GM10847 (cell line): Measurements from ENCODE around the gene TLE5.

ENCODE experiments used
- POLR2A ChIP-seq: IDR thresholded peaks from 2 replicates; pipeline ENCODE4 v1.6.1; 2011; ENCODE audit not compliant: insufficient read length; ENCODE audit errors: extremely low read depth

The TLE5 gene

DNA sequence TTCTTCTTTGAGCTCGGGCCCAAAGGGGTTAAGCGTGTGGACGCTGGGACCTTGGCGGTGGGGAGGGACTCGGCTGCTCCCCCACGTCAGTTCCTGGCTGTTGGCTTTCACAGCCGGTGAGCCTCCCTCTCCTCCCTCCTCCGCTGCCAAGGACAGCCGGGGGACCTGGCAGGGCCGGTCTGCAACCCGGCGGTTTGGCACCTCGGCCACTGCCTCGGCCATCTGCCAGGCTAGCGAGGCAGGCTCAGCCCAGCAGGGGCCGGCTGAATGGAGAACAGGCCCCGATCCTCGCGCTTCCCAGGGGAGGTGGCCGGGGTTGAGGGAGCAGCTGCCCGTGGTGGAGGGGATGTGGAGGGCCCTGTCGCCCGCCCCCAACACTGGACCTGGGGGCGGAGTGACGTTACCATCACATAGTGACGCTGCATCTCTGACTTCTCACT is 5.0 kb downstream of the TLE5 start:
- no peak for TF ChIP-seq POLR2A

DNA sequence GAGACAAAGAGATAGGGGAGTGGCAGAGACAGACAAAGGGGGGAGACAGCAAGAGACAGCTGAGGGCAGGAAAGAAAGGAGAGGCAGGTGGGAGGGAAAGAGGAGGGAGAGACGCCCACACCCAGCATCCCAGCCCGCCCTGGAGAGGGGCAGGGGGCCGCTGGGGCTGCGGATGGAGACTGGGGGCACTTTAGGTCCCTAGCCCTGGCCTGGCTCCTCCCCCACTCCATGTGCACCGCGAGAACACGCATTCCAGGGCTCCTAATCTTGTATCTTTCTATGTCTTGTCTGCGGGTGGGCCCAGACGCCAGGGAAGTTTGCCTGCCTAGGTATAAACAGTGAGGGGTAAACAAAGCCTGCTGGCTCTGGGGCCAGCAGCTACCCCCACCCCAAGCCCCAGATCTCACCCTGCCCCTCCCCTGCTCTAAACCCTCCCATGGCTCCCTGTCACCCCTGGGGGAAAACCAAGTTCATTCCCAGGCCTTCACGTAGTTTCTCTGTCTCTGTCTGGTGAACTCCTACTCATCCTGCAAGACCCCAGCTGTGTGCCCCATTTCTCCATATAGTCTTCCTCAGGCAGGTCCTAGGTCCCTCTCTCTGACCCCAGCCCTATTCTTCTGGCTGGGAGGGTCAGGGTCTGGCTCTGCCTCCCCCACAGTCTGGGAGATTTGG is 5.7 kb downstream of the TLE5 start:
- TF ChIP-seq POLR2A: no peak

DNA sequence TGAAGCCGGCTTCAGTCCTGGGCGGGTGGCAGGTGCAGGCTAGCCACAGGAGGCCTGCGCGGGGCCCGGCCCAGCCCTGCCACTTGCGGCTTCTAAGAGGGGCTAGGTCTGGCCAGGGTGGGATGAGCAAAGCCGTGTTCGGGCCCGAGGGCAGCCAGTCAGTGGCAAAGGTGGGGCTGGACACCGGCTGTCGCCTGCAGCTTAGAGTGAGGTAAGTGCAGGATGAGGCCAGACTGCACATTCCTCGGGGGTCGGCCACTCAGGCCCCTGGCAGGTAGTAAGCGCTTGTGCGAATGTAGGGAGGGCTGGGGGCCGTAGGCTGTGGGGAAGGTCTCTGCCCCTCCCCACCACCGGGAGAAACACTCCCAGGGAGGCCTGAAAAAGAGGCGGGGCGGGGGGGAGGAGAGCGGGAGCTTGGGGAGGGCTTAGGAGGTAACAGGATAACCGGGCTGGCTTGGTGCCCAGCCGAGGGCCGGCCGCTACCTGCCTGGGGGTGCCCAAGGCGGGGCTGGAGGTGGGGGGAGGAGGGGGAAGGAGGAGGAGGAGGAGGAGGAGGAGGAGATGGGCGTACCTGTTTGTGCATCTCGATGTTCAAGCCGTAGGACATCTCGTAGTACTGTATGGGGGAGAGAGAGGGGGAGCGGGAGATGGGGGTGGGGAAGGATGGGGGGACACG is 6.4 kb downstream of the TLE5 start:
- TF ChIP-seq POLR2A: no peak

DNA sequence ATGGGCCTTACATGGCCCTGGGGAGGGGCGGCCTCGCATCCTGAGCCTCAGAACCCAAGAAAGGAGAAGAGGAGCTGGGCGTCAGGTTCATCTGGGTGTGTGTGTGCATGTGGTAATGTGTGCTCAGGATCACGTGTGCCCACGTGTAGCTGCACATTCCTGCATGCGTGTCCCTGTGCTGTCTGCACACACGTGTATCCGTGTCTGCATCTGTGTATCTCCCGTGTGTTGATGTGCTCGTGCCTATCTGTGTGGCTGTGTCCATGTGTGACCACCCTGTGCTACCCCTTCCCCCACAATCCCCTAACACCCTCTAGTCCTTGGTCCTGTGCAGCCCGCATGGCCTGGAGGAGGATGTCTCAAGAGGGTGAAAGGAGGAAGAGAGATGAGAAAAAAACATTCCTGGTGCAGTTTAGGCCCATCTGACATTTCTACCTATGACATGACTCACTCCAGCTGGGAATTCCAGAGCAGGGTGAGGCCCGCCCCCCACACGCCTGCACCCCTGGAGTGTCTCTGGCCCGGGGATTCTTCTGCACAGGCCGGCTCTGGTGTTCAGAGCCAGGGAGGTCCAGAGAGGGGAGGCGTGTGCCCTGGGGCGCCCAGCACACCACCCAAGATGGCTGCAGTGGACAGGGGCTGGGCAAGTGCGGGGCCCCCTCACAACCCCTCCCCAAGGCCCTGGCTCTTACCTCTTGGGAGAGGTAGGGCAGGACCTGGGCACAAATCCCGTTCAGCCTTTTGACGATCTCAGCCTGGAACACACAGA is 7.1 kb downstream of the TLE5 start:
- no peak for TF ChIP-seq POLR2A

DNA sequence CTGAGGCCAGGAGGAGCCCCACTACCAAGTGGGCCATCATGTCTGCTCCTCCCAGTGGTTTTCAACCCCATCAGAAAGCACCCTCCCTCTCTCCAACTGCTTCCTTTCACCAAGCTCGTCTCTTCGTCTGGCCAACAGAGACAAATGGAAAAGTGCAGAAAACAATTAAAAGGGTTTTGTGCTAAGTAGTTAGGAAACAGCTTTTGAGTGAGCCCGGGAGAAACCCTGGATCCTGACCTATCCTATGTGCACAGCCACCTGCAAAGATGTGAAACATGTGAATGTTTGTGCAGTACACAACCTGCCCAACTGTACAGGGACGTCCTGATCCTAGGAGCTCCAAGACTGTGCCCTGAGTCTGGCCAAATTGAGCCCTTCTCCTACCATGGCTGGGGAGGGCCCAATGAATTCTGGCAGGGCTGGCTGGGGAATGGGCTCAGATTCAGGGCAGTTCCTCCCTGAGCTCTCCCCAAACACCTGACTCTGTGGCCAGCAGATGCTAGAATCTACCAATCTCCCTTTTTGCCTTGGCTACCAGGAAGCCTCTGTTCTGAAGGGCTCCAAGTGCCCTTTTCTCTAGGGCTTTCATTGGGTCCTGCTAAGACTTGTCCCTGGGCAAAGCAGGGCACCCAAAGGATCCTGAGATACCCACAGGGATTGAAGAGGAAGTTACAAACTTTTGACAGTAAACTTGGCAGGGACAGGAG is 7.9 kb downstream of the TLE5 start:
- TF ChIP-seq POLR2A: no peak

DNA sequence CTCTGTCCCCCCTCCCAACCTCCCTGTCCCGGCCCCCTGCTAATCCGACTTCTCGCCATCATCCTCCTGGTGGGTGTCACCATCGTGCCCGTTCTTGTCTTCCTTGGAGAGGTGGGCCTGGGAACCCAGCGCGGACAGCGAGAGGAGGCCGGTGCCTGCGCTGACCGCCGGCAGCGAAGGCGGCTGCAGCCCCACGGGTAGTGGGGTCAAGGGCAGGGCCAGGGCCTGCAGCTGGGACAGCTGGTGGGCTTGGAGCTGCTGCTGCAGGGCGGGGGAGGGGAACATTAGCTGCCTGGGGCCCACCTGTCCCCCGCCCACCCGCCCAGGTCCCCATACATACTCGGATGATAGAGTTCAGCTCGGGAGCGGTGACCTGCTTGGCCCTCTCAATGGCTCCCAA is 8.5 kb downstream of the TLE5 start:
- no peak for TF ChIP-seq POLR2A

DNA sequence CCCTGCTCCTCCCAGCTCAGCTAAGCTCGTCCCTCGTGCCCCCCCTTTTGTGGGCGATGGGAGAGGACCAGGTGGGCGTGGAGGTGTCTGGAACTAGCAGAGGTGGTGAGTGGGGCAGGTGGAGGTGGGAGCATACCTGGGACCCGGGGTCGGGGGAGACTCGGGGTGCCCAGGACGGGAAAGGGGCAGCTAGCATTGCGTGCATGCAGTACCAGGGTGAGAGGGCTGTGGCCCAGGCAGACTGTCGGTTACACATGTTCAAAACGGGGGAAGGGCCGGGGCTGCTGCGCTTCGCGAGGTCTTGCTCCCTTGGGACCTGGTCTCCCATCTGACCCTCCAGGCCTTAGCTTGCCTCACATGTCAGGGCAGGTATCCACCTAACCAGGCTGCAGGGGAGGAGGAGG is 9.1 kb downstream of the TLE5 start:
- TF ChIP-seq POLR2A: no peak

DNA sequence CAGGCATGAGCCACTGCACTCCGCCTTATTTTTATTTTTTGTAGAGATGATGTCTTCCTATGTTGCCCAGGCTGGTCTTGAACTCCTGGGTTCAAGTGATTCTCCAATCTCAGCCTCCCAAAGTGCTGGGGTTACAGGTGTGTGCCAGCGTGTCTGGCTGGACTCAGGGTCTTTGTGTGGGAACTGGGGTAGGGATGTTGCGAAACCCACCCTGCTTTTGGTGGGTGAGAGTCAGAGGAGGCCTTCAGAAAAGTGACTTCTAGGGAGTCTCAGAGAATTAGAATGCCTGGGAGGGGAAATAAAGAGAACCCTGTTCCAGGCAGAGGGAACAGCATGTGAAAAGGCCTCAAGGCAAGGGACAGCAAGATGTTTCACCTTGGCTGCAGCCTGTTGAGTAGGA is 13.2 kb downstream of the TLE5 start:
- TF ChIP-seq POLR2A: no peak

DNA sequence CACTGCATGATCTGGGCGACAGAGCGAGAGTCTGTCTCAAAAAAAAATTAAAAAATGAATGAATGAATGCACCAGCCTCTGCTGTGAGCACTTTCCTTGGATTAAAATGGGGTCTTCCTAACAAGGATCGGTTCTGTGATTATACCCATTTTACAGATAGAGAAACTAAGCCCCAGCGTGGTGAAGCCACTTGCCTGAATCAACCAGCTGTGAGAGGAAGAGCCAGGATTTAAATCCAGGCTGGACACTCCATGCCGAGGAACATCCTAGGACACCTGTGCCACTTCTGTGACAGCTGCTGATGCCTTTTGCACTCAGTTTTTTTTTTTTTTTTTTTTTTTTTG is 14.1 kb downstream of the TLE5 start:
- no peak for TF ChIP-seq POLR2A

DNA sequence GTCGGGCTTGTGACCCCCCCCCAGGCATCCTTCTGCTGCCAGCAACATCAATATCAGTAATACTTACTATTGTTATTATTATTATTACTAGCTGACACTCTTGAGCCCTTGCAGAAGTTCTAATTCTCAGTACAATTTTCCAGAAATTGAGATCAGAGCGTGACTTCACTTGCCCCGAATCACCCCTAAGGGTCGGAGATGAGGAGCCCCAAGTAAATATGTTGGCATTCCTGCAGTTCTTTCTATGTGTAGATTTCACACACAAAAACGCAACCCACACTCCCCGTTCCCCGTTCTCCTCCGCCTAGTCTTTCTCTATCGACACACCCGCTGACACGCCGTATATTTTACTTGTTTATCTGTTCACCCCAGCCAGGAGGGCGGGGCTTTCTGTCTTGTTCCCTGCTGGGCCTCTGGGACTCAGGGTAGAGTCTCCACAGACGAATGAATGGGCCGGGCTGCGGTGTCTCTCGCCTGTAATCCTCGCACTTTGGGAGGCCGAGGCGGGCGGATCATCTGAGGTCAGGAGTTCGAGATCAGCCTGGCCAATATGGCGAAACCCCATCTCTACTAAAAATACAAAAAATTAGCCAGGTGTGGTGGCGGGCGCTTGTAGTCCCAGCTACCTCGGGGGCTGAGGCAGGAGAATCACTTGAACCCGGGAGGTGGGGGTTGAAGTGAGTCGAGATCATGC is 14.7 kb downstream of the TLE5 start:
- no peak for TF ChIP-seq POLR2A

DNA sequence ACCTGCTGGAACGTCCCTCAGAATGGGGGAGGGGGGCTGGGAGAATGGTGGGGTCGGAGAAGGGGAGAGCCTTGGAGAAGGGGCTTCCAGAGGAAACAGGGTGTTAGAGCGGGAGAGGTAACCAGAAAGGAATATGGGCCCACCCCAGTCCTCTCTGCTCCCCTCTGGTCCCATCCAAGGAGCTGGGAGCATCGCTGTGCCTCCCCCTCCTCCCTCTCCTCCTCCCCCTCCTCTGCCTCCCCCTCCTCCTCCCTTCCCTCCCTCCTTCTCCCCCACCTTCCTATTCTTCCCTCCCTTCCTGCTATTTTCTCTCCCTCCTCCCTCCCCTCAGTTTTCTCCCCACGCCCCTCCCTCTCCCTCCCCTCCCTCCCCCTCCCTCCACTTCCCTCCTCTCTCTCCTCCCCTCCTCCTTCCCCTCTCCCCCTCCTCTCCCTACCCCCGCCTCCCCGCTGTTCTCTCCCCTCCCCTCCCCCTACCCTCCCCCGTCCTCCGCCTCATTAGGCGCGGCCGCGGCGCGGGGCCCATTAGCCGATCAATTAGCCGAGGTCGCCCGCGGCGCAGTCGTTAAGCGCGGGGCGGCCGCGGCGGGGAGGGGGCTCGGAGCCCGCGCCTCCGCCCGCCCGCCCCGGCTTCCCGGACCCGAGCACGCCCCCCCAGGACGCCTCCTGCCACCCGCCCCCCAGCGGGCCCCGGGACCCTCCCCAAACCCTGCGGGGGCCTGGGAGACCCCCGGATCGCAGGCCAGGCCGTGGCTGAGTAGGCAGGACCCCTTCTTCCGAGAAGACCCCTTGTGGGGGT is 15.4 kb downstream of the TLE5 start:
- no peak for TF ChIP-seq POLR2A

DNA sequence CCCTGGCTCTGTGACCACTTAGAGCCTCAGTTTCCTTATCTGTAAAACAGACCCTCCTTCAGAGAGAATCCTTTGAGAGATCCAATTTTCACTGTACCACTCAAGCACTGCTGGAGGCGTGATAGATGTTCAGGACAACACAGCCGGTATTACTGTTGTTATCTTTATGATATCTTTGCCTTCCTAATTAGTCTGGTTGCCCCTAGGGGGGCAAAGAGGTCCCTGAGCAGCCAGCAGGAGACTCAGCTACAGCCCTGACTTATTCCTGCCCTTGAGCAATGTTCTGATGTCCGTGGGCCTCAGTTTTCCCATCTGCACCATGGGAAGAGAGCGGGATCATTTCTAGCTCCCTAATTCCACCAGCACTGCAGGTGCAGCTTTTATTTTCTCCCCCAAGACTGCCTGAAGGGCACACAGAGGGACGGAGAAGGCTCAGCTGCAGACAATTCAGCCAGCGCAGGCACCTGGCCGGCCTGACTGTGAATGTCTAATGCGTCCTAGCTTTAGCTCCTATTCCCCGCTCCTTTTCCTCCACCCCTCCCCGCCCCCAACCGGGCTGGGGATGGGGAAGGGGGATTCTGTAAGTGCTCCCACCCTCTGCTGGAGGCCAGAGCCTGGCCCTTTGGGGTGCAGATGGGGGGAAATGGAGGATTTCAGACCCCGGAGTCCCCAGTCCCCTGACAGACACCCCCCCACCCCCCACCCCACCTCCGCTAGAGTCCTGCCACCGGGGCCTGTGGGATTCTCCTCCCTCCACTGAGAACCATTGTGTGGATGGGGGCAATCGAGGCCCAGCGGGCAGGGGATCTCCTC is 16.2 kb downstream of the TLE5 start:
- no peak for TF ChIP-seq POLR2A

DNA sequence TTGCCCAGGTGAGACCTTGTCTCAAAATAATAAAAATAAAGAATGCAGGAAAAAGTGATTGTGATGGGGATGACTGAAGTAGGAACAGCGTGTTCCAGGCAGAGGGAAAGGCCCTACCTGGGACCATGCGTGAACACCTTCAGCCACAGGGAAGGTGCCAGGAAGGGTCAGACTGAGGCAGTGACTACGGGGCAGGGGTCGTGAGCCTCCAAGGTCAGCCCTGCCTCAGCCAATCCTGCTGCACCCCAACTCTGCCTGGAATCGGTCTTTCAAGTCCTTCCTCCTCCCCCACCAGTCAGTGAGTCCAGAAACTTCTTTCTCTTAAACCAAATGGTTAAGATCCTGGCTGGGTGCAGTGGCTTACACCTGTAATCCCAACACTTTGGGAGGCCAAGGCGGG is 17.1 kb downstream of the TLE5 start:
- TF ChIP-seq POLR2A: no peak

DNA sequence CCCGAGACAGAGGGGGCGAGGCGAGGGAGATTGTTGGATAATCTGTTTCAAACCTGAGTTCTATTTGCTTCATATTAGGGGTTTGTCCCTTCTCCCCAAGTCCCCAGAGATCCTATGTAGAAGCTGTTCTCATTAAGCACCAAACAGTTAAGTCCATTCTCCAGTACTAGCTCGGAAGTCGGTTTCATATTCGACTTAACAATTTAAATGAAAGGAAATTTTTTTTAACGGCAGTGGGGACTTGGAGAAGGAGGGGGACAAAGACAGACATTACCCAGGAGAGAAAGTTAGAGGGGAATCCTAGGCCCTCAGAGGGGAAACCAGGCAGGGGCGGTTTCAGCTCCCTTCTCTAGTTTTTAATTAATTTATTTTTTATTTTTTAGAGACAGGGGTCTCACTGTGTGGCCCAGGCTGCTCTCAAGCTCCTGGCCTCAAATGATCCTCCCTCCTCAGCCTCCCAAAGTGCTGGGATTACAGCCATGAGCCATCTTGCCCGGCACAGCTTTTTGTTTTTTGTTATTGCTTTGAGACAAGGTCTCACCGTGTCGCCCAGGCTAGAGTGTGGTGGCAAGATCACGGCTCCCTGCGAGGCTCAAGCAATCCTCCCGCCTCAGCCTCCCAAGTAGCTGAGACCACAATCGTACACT is 19.6 kb downstream of the TLE5 start:
- TF ChIP-seq POLR2A: no peak
